HUES64 (cell line): Measurements from ENCODE around the gene GPR179. TPM values are rescaled to one million over a fixed set of nuclear protein-coding genes. Genes with fewer than 3 reads are reported as not detected.

Experiments used
- H3K27ac ChIP-seq: 2 replicates; pipeline ENCODE4 v1.7.0; 2013; ENCODE audit warnings: low read depth, low read length, inconsistent platforms
- H3K27me3 ChIP-seq: 2 replicates; pipeline ENCODE4 v1.6.1; 2013; ENCODE audit warnings: mild to moderate bottlenecking, low read length; ENCODE audit not compliant: insufficient read depth
- H3K36me3 ChIP-seq: 2 replicates; pipeline ENCODE4 v1.6.1; 2013; ENCODE audit warnings: mild to moderate bottlenecking, low read length; ENCODE audit not compliant: insufficient read depth
- H3K4me1 ChIP-seq: 2 replicates; pipeline ENCODE4 v1.6.1; 2013; ENCODE audit warnings: mild to moderate bottlenecking, low read length, moderate library complexity; ENCODE audit not compliant: insufficient read depth
- H3K4me3 ChIP-seq: 2 replicates; pipeline ENCODE4 v1.5.1; 2013; ENCODE audit warnings: mild to moderate bottlenecking, low read length, moderate library complexity
- H3K9ac ChIP-seq: 2 replicates; pipeline ENCODE4 v1.6.1; 2013; ENCODE audit warnings: mild to moderate bottlenecking, low read depth, low read length
- H3K9me3 ChIP-seq: 2 replicates; pipeline ENCODE4 v1.6.1; 2013; ENCODE audit warnings: low read depth, low read length; ENCODE audit not compliant: insufficient read depth
- WGBS: fragments of 150-250, 120-280 bp; methylation state at CpG from one replicate; pipeline ENCODE4 v1.1.7; 2013; ENCODE audit warnings: missing lambda C conversion rate; 5-methylcytosine and 5-hydroxymethylcytosine counted together
- polyA plus RNA-seq, 2 experiments: library from polyadenylated mRNA; stranded (reverse); fragments of 50-300 nt; gene quantifications; one replicate each; pipeline ENCODE4 v1.2.3, GENCODE V29; 2013

Gene GPR179
- not detected for polyA plus RNA-seq (2013, experiment 1 of 2)
- polyA plus RNA-seq (2013, experiment 2 of 2) = not detected

DNA sequence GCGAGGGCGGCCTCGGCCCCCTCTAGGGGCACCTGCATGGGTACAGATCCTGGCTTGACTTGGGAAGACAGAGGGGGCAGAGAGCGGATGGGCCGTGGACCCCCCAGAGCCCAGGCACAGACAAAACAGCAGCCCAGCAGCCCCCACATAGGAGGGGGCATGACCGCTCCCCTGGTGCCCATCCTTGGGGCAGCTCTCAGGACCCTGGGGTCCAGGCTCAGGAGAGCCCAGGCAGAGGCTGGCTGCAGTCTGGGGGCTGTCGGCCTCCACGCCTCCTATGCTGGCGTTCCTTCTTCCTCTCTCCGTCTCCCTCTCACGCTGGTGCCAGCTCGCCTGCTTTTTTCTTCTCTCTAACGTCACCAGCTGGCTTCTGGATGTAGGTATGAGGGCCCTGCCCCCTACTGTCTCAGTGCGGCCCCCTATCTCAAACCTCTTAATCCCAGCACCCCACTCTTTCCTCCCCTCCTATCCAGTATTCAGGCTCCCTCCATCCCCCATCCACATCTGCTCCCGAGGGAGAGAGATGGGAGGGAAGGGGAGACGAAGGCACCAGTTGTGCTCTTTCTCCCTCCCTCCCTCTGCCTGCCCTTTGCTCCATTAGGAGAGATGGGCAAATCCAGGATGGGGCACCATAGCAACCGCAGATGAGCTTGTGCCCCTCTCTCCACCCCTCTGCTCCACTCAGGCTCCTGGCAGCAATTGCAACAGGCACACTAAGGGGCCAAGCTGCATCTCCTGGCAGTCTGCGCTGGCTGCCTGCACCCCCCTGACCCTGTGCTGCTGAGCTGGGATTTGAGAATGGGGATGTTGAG lies at the start of gene GPR179:
Gene GPR179 (minus strand): TSS at position 349 of the 812 bp plus-strand sequence. CDS start 167 bp downstream, at position 182.
- no peak within 1 kb of the TSS for H3K9ac ChIP-seq
- no peak within 1 kb of the TSS for H3K4me3 ChIP-seq
- no peaks in the 10 kb centered on the region for H3K9me3 ChIP-seq
- H3K27ac ChIP-seq = no peak within 1 kb of the TSS
- H3K4me1 ChIP-seq = peaks cover 9% of the 10 kb centered on the region; the same call in 1 of the 2 replicates
- H3K27me3 ChIP-seq = no peaks in the 10 kb centered on the region
- WGBS = 94% methylated on average over 15 of the region's 18 CpGs
- no peaks in the 10 kb centered on the region for H3K36me3 ChIP-seq

GRCh38 chr17:38379448-38379847 lies 35.7 kb upstream of the GPR179 start:
- Histone ChIP-seq H3K4me3 (no peak overlapping the region), H3K9me3 (no peaks in the 10 kb centered on the region), H3K36me3 (peaks cover 42% of the 10 kb centered on the region), H3K27me3 (no peaks in the 10 kb centered on the region), H3K27ac (no peak overlapping the region), H3K4me1 (no peaks in the 10 kb centered on the region), H3K9ac (no peak overlapping the region)
- WGBS = 100% methylated on average over 1 of the region's 1 CpG

DNA sequence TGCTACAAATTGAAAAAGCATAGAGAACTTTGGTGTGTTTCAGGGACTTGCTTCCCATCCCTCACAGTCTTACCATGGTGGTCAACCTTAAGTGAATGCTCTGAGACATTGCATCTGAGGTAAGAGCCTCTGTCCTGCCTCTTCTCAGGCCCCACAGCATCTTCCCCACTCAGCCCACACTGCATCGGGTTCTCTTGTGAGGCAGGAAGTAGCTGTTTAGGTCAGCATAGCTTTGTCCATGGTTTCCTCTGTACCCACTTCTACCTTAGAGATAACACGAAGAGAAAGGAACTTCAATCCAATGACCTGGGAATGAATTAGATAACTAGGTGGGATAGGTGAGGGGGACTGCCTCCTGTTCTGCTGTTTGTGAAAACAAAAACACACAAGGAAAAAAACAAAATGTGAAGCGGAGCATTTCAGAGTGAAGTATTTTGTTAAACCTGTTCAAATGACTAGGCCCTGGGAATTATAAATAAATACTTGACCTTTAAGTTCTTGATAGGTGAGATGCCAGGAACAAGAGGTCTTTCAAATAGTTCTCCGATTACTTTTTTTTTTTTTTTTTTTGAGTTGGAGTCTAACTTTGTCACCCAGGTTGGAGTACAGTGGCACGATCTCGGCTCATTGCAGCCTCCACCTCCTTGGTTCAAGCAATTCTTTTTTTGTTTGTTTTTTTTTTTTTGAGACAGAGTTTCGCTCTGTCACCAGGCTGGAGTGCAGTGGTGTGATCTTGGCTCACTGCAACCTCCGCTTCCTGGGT lies 25.5 kb upstream of the GPR179 start:
- no peaks in the 10 kb centered on the region for H3K9me3 ChIP-seq
- H3K4me3 ChIP-seq = no peak overlapping the region
- 98% methylated on average over 8 of the region's 8 CpGs for WGBS
- H3K27ac ChIP-seq = no peak overlapping the region
- peaks cover 71% of the 10 kb centered on the region for H3K36me3 ChIP-seq
- no peaks in the 10 kb centered on the region for H3K27me3 ChIP-seq
- no peak overlapping the region for H3K9ac ChIP-seq
- H3K4me1 ChIP-seq = no peaks in the 10 kb centered on the region; the same call in 1 of the 2 replicates

- Histone ChIP-seq H3K4me1 (peaks cover 10% of the 10 kb centered on the region), H3K9me3 (no peaks in the 10 kb centered on the region), H3K36me3 (peaks cover 55% of the 10 kb centered on the region), H3K9ac (no peak overlapping the region), H3K27ac (no peak overlapping the region), H3K4me3 (no peak overlapping the region), H3K27me3 (no peaks in the 10 kb centered on the region)
- WGBS = 95% methylated on average over 8 of the region's 8 CpGs
Observed at GRCh38 chr17:38364741-38365140, 21.0 kb upstream of the GPR179 start.

DNA sequence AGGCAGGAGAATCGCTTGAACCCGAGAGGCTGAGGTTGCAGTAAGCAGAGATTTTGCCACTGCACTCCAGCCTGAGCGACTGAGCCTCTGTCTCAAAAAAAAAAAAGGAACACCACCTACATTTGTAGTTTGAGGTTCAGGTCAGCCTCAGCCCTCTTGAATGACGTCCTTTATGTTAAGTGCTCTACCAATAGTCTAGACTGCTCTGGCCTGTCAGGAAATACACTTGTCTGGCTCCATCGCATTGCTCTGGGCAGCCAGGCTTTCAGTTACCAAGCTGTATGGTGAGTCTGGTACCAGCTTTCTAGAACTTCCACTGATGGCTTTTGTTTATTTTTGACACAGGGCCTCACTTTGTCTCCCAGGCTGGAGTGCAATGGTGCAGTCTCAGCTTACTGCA lies 19.3 kb upstream of the GPR179 start:
- Histone ChIP-seq H3K9ac (no peak overlapping the region), H3K9me3 (no peaks in the 10 kb centered on the region), H3K27ac (no peak overlapping the region), H3K4me1 (peaks cover 18% of the 10 kb centered on the region), H3K4me3 (no peak overlapping the region), H3K36me3 (peaks cover 41% of the 10 kb centered on the region), H3K27me3 (no peaks in the 10 kb centered on the region)
- WGBS = 95% methylated on average over 5 of the region's 5 CpGs

GRCh38 chr17:38361694-38362465 lies 18.1 kb upstream of the GPR179 start:
- no peaks in the 10 kb centered on the region for H3K9me3 ChIP-seq
- H3K36me3 ChIP-seq = peaks cover 34% of the 10 kb centered on the region
- no peak overlapping the region for H3K9ac ChIP-seq
- no peak overlapping the region for H3K4me3 ChIP-seq
- H3K27ac ChIP-seq = no peak overlapping the region
- H3K4me1 ChIP-seq = peaks cover 18% of the 10 kb centered on the region
- H3K27me3 ChIP-seq = no peaks in the 10 kb centered on the region
- WGBS = 83% methylated on average over 5 of the region's 5 CpGs

GRCh38 chr17:38358586-38359513 lies 15.1 kb upstream of the GPR179 start:
- 90% methylated on average over 9 of the region's 9 CpGs for WGBS
- H3K27ac ChIP-seq = no peak overlapping the region
- H3K9ac ChIP-seq = no peak overlapping the region
- H3K4me1 ChIP-seq = peaks cover 18% of the 10 kb centered on the region; the same call in 1 of the 2 replicates
- H3K9me3 ChIP-seq = no peaks in the 10 kb centered on the region
- no peaks in the 10 kb centered on the region for H3K27me3 ChIP-seq
- 0 out of 2 replicates have a peak, but pooled peaks cover 4% of the 10 kb centered on the region for H3K36me3 ChIP-seq
- no peak overlapping the region for H3K4me3 ChIP-seq

GRCh38 chr17:38357486-38358123 lies 13.8 kb upstream of the GPR179 start:
- H3K9me3 ChIP-seq = no peaks in the 10 kb centered on the region
- WGBS = 89% methylated on average over 2 of the region's 2 CpGs
- H3K36me3 ChIP-seq = no peaks in the 10 kb centered on the region
- no peak overlapping the region for H3K4me3 ChIP-seq
- H3K9ac ChIP-seq = no peak overlapping the region
- no peak overlapping the region for H3K27ac ChIP-seq
- H3K4me1 ChIP-seq = peaks cover 23% of the 10 kb centered on the region
- H3K27me3 ChIP-seq = peaks cover 6% of the 10 kb centered on the region

DNA sequence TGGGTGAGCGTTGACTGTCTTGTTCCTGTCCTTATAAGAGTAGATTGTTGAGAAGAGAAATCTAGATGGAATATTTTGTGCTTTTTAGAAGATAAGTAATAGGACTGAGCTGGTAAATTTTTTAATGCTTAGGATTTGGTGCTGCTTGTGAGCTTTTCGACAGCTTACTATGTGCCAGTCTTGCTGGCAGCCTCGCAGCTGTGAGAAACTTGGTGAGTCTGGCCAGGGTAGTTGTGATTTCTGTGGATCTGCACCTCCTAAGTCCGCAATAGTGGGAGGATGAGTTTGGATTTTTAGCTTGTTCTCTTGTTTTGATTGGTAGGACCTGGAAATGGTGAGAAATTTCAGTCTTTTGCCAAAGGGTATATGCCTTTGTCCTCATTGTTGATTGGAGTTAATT lies 11.5 kb upstream of the GPR179 start:
- 95% methylated on average over 4 of the region's 4 CpGs for WGBS

GRCh38 chr17:38354466-38354865 lies 10.7 kb upstream of the GPR179 start:
- peaks cover 25% of the 10 kb centered on the region for H3K4me1 ChIP-seq
- WGBS = 91% methylated on average over 7 of the region's 7 CpGs

More for the DNA sequence above, 11.5 kb upstream of the GPR179 start:
- Histone ChIP-seq H3K9ac (no peak overlapping the region), H3K4me3 (no peak overlapping the region), H3K27me3 (peaks cover 6% of the 10 kb centered on the region), H3K36me3 (no peaks in the 10 kb centered on the region), H3K9me3 (no peaks in the 10 kb centered on the region), H3K4me1 (peaks cover 22% of the 10 kb centered on the region), H3K27ac (no peak overlapping the region)

More at GRCh38 chr17:38354466-38354865, 10.7 kb upstream of the GPR179 start:
- H3K9me3 ChIP-seq = no peaks in the 10 kb centered on the region
- no peak overlapping the region for H3K9ac ChIP-seq
- no peaks in the 10 kb centered on the region for H3K36me3 ChIP-seq
- H3K27ac ChIP-seq = no peak overlapping the region
- no peak overlapping the region for H3K4me3 ChIP-seq
- peaks cover 6% of the 10 kb centered on the region for H3K27me3 ChIP-seq
